ENCODE measurements around the gene SAE1.

Gene SAE1

GRCh38 chr19:47225746-47226425, 95.3 kb downstream of the SAE1 start:
- DNase-seq, result peak; percentile 70

GRCh38 chr19:47226426-47227351, 96.1 kb downstream of the SAE1 start:
- DNase-seq, result no peak

- peak; percentile 51 for DNase-seq
Measured at GRCh38 chr19:47227352-47228167, 96.9 kb downstream of the SAE1 start.

GRCh38 chr19:47228168-47228936, 97.7 kb downstream of the SAE1 start:
- DNase-seq, result no peak

GRCh38 chr19:47228937-47229675, 98.5 kb downstream of the SAE1 start:
- DNase-seq, result no peak

GRCh38 chr19:47229676-47230053, 99.0 kb downstream of the SAE1 start:
- peak; percentile 13 for DNase-seq

- DNase-seq, result no peak
Measured at GRCh38 chr19:47230054-47230920, 99.7 kb downstream of the SAE1 start.

- no peak for DNase-seq
Measured at GRCh38 chr19:47230921-47231214, 100.2 kb downstream of the SAE1 start, which contains the start of gene BBC3. Gene BBC3, minus strand, starts transcription at chr19:47231199. Its CDS starts 2,768 bp downstream, at chr19:47228431.

GRCh38 chr19:47231215-47232054, 100.8 kb downstream of the SAE1 start:
- peak; percentile 61 for DNase-seq

- peak; percentile 84 for DNase-seq
Measured at GRCh38 chr19:47232422-47233211, 102.0 kb downstream of the SAE1 start.

- DNase-seq, result no peak
Measured at GRCh38 chr19:47236072-47236675, 105.5 kb downstream of the SAE1 start.

- no peak for DNase-seq
Measured at GRCh38 chr19:47239152-47239551, 108.5 kb downstream of the SAE1 start.

GRCh38 chr19:47239610-47240296, 109.1 kb downstream of the SAE1 start:
- peak; percentile 38 for DNase-seq

- DNase-seq, result no peak
Measured at GRCh38 chr19:47240556-47240955, 109.9 kb downstream of the SAE1 start.

GRCh38 chr19:47240996-47241918, 110.6 kb downstream of the SAE1 start:
- DNase-seq, result peak; percentile 81

GRCh38 chr19:47241919-47242577, 111.4 kb downstream of the SAE1 start:
- no peak for DNase-seq
